ENCODE data around the gene FLT3LG.

- no peak for TF ChIP-seq CTCF (conservative IDR thresholded peaks at IDR 0.05; ENCODE audit: low read depth, low read length)
- no peak for TF ChIP-seq EZH2 (IDR thresholded peaks at IDR 0.05; ENCODE audit: borderline replicate concordance, low read depth, low read length, poor library complexity, severe bottlenecking)
Measured at GRCh38 chr19:49503582-49503962, 29.6 kb downstream of the FLT3LG start.
